NCI-H2081 treated with DMSO at 0.1 percent for 48 hours (cell line): Measurements from ENCODE around the gene KAZALD1.

Source experiments
- DNase-seq: peaks from one replicate; lab custom pipeline; 2025; lab: John Stamatoyannopoulos, UW

KAZALD1 gene

GRCh38 chr10:101066896-101067355 is 5.1 kb downstream of the KAZALD1 start:
- no peak for DNase-seq

- no peak for DNase-seq
Measured at GRCh38 chr10:101067356-101068083, 5.7 kb downstream of the KAZALD1 start.

- DNase-seq, result no peak
Measured at GRCh38 chr10:101069441-101069840, 7.7 kb downstream of the KAZALD1 start.

GRCh38 chr10:101070098-101070497 is 8.3 kb downstream of the KAZALD1 start:
- DNase-seq, result no peak

GRCh38 chr10:101071267-101071884 is 9.6 kb downstream of the KAZALD1 start:
- no peak for DNase-seq

GRCh38 chr10:101071885-101072433 is 10.2 kb downstream of the KAZALD1 start:
- DNase-seq, result no peak

GRCh38 chr10:101072923-101073322 is 11.1 kb downstream of the KAZALD1 start:
- DNase-seq, result no peak

GRCh38 chr10:101073631-101074030 is 11.8 kb downstream of the KAZALD1 start:
- no peak for DNase-seq

GRCh38 chr10:101075775-101076174 is 14.0 kb downstream of the KAZALD1 start:
- DNase-seq, result no peak

GRCh38 chr10:101076630-101077029 is 14.8 kb downstream of the KAZALD1 start:
- no peak for DNase-seq

- no peak for DNase-seq
Measured at GRCh38 chr10:101079874-101080273, 18.1 kb downstream of the KAZALD1 start.

- DNase-seq, result no peak
Measured at GRCh38 chr10:101080933-101081931, 19.4 kb downstream of the KAZALD1 start.

- DNase-seq, result no peak
Measured at GRCh38 chr10:101085846-101086245, 24.1 kb downstream of the KAZALD1 start.

- DNase-seq, result no peak
Measured at GRCh38 chr10:101087376-101087775, 25.6 kb downstream of the KAZALD1 start.

- DNase-seq, result no peak
Measured at GRCh38 chr10:101087965-101088364, 26.2 kb downstream of the KAZALD1 start.

- DNase-seq, result no peak
Measured at GRCh38 chr10:101089520-101090299, 27.9 kb downstream of the KAZALD1 start.

GRCh38 chr10:101090597-101090996 is 28.8 kb downstream of the KAZALD1 start:
- no peak for DNase-seq

GRCh38 chr10:101091546-101092290 is 29.9 kb downstream of the KAZALD1 start:
- no peak for DNase-seq

- DNase-seq, result no peak
Measured at GRCh38 chr10:101092881-101093354, 31.1 kb downstream of the KAZALD1 start.

GRCh38 chr10:101094121-101094879 is 32.5 kb downstream of the KAZALD1 start:
- DNase-seq, result no peak
